Measurements from ENCODE around the gene DUS2.
A peak's percentile ranks its signal among the peaks of the same experiment; 100 is the strongest.

The DUS2 gene

DNA sequence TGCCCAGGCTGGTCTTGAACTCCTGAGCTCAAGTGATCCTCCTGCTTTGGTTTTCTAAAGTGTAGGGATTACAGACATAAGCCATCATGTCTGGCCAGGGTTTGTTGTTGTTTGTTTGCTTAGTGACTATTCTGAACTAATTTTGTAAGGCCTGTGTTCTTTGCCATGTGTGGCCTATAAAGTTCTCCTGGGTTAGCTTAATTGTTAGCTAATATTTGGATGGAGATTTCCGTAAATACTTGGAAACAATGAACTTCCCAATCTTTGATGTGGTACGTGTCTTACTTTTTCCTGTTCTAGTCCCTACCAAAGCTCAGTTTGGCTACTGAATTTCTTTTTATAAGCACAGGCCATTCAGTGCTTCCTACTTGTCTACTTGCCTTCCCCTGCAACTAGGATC, 24.9 kb downstream of the DUS2 start:
- no peak for DNase-seq

DNA sequence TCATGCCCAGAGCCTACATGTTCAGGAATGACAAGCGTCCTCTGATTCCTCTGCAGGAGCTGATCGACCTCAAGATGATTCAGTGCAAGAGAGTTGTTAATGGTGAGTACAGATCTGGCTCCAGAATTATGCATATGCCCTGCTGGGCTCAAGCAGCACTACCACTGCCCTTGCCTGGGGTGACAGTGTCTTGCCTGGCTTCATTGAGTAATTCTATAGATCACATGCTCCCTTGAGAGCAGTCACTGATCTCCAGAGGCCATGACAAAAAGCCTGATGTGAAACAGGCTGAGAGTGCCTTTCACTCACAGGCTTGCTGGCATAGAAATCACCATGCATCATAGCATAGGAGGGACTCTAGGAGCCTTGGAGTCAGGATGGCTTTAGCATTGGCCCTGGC, 26.4 kb downstream of the DUS2 start:
- DNase-seq: no peak

DNA sequence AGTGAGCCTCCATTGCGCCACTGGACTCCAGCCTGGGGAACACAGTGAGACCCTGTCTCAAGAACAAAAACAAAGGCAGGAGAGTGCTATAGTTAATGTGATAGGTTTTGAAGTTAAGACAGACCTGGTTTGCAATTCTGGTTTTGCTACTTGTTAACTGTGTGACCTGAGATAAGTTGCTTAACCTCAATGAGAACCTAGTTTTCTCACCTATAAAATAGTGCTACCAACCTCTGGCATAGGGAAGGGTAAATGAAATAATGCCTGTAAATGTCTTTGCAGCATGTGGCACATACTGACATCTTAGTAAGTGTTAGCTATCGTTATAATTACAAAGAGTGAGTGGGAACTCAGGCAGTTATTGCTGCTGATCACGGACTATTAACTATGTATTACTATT, 32.3 kb downstream of the DUS2 start:
- DNase-seq: no peak

DNA sequence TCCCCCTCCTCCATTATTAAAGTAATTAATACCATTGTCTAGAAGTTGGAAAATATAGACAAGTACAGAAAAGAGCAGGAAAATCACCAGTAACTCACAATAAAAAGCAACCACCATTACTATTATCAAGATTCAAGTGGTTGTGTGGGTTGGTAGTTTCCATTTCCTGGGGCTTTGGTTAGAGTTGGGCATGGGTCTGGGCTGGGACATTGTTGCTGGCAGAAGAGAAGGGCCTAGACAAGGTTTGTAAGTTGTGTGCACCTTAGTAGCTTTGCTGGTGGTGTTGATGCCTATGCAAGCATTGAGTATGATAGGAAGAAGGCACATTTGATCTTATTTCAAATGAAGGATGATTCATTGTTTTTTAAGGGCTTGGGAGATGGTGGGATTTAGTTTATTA, 36.7 kb downstream of the DUS2 start:
- no peak for DNase-seq

DNA sequence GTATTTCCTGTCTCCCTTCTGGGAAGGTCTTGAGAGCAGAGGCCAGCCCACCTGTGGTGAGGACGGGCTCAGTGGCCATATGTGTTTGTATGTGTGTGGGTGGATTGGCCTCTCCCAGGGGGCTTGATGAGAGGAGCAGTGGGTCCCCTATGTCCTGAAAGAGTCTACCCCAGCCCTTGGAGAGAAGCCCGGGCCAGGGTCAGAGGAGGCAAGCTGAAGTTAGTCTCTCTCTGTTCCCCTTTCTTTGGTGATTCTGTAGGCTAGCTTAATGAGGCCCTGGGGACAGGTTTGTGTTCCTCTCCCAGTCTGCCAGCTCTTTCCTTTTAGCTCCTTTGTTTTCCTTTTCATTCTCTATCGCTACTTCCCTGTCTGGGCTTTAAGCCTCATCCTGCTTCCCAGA, 38.3 kb downstream of the DUS2 start:
- no peak for DNase-seq

DNA sequence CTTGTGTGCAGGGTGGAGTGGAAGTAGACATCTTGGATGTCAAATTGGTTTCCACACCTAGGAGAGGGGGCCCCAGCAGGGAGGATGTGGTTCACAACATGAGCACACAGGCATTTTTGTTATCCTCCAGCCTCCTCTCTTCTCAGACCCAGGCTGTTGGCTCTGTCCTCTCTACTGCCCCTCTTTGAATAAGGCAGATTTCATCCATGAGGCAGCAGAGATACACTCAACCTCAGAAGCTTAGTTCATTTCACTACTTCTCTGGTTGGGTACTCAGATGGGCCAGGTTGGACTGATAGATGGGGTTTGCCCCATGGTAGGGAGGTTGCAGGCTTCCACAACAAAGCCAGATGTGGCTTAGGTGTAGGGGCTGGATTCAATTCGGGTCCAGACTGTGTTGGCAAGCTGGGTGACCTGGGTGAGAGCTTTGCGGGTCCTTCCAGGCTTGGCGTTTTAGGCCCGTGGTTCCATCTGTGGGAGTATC, 39.9 kb downstream of the DUS2 start:
- DNase-seq: no peak

DNA sequence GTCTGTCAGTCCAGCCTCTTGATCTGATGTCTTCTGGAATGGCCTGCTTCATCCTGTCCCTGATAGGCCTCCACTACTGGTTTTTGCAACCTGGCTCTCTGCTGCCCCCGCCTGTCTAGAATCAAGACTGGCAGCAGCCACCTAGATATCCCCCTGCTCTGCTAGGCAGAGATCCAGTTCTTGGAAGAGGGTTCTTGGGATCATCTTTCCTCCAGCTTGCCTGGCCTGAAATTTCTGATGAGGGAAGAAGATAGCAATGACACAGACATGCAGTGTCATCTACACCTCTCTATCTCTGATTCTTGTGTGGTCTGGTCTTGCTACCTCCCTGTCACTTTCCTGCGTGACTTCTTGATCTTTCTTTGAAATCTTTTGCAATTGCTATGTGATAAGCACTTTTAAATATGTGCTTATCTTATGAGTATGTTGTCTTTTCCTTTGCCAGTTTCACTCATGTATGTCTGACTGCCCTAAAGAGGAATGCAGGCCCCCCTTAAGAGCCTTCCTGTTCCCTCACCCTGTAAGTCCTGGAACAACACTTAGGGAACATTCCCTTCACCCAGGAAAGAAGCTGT, 41.8 kb downstream of the DUS2 start:
- DNase-seq: peak; percentile 88

DNA sequence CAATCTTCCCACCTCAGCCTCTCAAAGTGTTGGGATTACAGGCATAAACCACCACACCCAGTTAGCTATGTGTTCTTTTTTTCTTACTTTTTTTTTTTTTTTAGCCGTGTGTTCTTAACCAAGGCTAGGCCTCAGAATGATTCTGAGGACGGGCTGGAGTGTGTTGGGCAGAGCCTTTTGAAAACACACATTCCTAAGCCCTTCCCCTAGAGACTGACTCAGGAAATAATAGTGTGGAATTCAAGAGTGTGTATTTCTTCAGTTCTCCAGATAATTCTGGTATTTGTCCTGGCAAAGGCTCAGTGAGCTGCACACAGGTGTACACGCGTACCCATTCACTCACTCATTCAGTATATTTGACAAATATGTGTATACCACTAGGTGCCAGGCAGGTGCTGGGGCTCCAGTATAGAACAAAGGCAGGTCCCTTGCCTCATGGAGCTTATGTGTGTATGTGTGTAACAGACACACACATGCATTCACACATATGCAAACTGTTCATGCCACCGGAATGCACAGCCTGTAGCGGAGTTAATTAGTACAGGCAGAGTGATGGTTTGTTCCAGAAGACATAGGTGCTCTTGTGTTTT, 42.7 kb downstream of the DUS2 start:
- DNase-seq: no peak

DNA sequence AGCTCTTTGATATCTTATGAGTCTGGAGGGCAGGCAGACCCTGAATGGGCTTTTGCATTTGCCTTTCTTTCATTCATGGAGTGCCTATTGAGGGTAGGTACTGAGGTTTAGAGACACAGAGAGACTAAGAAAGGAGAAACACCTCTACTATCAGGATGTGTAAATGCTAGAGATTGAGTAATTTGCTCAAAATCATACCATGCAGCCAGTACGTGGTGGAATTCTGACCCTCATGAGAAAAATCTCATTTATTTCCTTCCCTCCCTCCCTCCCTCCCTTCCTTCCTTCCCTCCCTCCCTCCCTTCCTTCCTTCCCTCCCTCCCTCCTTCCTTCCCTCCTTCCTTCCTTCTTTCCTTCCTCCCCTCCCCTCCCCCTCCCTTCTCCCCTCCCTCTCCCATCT, 43.7 kb downstream of the DUS2 start:
- no peak for DNase-seq

DNA sequence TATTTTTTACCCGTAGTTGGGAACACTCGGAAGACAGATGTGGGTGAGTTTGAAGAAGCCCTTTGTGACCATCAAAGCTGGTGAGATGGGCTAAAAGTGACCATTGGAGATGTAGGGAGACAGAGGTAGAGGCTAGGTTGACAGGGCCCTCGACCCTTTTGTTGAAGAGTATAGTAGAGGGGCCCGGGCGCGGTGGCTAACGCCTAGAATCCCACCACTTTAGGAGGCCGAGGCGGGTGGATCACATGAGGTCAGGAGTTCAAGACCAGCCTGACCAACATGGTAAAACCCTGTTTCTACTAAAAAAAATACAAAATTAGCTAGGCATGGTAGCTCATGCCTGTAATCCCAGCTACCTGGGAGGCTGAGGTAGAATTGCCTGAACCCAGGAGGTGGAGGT, 45.8 kb downstream of the DUS2 start:
- DNase-seq: no peak

DNA sequence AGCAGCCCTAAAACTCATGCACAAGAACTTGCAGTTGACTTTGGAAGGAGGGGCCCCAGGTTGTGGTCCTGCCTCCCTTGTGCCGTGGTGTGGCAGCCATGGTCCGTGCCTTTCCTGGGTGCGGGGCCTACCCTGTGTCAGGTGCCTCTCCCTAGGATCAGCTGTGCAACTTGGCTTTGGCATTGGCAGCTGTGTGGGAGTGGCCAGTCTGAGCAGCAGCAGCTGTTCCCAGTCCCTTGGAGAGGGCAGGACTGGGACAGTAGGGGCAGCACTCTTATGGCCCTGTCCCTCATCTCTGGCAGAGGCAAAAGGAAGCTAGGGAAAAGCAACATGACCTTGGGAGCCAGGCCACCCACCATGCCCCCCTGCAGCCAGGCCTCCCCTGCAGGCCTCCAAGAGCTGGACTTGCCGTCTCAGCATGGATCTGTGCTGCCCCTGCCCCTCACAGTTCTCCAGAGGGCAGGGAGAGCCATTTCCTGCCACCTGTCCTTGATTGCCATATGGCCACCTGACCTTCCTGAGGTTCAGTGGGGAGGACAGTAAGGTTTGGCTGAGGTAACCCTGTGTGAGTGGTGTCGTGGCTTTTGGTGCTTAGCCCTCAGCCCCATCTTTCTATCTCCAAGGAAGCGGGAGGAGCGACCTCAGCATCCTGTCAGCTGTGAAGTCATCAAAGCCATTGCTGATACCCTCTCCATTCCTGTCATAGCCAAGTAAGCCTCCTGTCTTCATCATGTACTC, 46.6 kb downstream of the DUS2 start:
- no peak for DNase-seq

DNA sequence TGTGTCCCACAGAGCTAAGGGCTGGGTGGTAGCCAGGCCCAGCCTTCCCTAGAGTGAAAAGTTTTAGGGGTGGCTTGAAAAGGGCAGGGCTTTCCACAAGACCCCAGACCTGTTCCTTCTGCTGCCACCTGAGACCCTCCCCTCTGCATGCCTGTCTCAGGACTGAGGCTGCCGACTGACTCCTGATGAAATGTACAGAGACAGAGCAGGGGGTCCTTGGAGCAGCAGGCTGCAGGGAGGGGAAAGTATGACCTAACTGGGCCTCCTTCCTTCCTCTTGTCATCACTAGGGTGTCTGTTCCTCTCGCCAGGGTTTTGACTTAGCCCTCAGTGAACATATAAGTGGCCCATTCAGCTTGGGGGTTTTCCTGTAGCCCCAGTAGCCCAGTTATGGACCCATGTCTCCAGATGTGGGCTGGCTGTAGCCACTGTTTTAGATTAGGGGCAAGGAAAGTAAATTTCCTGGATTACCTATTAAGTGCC, 47.2 kb downstream of the DUS2 start:
- DNase-seq: peak; percentile 10

DNA sequence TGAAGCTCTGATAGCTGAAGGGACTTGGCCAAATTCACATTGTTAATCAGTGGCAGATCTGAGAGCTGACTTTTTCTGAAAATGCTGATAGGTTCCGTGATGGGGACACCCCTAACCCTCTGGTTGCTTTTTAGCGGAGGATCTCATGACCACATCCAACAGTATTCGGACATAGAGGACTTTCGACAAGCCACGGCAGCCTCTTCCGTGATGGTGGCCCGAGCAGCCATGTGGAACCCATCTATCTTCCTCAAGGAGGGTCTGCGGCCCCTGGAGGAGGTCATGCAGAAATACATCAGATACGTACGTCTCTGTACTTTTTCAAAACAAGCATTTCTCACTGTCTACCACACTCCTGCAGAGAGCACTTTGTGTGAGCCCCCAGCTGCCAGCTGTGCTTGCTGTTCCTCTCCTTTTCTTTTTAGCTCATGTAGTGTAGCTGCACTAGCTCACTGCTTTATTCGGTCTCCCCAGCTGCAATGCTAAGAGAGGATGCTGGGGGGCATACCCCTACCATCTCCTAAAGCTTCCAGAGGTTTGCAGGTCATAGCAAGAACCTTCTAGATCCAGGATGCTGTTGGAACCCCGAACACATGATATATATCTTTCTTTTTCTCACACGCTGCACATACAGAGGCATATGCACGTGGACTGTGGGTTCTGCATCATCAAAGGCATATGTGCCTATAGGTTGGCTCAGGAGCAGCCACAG, 47.9 kb downstream of the DUS2 start:
- DNase-seq: peak; percentile 22

DNA sequence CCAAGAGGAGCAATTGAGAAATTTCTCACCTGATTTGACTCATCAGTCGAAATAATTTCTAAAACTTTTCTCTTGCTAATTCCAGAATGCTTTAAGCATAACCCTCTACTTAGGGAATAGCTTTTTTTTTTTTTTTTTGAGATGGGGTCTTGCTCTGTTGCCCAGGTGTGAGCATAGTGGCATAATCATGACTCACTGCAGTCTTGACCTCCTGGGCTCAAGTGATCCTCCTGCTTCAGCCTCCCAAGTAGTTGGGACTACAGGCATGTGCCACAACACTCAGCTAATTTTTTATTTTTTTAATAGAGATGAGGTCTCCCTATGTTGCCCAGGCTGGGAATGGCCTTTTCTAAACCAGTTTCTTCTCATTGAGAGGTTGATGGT, 48.4 kb downstream of the DUS2 start:
- DNase-seq: no peak

DNA sequence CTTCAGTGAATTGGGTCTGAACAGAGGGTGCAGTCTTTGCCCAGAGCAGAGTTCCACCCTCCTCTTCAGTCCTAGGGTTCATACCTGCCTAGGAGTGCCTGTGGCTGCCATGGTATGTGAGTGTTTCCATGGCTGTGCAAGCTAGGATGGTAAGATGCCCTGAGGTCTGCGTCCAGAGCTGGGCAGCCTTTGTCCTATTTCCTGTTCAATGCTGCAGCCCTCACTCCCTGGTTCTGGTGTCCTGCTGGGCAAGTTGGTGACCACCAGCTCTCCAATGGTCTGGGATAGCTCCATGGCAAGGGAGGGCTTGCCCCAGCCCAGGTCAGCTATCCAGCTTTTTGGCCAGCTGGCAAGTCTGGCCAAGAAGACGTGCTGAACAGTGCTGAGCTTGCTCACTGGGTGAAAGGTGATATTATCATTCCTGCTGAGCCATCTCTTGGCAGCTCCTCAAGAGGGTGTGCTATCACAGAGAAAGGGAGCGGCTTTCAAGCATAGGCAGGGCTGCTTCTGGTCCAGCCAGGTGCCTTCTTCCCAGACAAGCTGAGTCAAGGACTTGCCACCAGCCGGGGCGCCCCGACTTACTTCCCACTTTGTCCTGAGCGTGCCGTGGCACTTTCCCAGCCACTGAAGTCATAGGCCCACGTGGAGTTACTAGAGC, 49.1 kb downstream of the DUS2 start:
- DNase-seq: no peak

DNA sequence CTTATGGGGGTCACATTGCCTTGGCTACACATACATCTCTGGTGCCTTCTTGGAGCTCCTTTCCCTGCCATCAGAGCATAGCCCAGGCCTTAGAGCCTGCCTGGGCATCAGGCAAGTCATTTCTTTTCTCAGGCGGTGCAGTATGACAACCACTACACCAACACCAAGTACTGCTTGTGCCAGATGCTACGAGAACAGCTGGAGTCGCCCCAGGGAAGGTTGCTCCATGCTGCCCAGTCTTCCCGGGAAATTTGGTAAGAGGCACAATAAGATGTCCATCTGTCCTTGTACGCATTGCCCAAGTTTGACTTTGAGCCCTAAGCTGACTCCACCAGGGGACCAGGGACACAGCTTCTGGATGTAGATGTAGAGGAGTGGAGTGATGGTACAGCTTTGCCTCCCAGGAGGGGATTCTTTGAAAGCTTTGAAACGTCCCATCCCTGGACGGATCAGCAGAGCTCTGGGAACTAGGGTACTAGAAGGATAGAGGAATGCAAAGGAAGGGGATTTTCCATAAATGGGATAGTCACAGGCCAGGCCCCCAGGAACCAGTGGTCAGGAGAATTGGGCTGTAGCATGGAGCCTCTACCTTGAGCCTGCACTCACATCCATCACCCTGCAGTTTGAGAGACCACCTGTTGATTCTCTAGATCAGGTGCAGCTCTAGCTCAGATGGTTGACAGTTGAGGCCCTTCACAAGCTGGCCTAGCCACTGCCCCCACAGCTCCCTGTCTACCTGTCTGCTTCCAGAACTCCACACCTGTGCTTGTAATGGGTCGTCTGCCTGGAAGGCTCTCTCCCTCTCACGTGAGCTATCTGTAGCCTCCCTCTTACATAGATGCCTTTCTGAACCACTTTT, 51.0 kb downstream of the DUS2 start:
- DNase-seq: no peak

DNA sequence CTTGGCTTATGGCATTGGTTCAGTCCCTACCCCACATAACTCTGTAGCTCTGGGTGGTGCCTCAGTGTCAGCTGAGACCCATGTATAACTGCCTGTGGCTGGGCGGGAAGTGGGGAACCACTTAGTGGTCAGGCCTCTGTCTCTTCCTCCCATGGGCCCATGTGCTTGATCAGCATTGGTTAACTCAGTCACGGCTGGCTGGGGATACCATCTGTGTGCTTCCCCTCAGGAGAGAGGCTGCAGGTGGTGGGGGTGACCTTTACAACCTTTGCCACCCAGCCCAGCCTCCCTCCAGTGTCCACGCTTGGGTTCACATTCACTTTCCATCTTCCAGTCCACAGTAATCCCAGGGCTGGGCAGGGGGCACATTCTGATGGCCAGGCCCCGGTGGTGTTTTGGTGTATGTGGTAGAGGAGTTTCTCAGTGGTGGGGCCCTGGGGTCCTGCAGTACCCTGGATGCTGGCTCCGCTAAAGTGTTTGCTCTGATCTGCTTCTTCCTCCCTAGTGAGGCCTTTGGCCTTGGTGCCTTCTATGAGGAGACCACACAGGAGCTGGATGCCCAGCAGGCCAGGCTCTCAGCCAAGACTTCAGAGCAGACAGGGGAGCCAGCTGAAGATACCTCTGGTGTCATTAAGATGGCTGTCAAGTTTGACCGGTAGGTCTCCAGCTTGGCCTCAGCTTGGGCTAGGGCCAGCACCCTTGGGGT, 51.9 kb downstream of the DUS2 start:
- no peak for DNase-seq

DNA sequence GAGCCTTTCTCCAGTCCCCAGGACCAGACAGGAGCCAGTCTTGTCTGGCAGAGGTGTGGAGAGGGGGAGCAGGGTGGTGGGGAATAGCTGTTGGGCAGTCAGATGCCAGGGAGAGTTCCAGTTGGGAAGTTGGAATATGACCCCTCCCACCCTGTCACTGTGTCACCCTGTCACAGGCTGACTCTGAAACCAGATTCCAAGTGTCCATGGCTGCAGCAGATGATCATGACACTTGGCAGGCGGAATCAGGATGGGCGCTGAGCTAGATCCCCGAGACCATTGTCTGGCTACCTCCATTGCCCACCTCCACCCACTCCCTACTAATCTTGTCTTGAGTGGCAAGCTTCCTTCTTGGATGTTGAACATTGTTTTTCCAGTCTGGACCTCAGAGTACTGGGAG, 52.9 kb downstream of the DUS2 start:
- DNase-seq: no peak

DNA sequence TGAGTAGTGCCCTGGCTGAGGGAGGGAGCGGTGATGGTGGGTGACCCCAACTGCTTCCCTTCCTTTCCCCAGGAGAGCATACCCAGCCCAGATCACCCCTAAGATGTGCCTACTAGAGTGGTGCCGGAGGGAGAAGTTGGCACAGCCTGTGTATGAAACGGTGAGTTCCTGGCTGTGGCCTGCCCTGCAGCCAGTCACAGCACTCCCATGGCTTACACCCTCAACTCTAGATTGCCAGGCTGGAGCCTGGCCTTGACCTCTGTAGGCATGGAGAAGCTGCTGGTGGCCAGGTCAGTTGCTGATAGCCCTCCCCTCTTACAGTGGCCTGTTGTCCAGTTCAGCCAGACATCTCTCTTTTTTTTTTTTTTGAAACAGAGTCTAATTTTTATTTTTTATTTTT, 53.5 kb downstream of the DUS2 start:
- DNase-seq: no peak

DNA sequence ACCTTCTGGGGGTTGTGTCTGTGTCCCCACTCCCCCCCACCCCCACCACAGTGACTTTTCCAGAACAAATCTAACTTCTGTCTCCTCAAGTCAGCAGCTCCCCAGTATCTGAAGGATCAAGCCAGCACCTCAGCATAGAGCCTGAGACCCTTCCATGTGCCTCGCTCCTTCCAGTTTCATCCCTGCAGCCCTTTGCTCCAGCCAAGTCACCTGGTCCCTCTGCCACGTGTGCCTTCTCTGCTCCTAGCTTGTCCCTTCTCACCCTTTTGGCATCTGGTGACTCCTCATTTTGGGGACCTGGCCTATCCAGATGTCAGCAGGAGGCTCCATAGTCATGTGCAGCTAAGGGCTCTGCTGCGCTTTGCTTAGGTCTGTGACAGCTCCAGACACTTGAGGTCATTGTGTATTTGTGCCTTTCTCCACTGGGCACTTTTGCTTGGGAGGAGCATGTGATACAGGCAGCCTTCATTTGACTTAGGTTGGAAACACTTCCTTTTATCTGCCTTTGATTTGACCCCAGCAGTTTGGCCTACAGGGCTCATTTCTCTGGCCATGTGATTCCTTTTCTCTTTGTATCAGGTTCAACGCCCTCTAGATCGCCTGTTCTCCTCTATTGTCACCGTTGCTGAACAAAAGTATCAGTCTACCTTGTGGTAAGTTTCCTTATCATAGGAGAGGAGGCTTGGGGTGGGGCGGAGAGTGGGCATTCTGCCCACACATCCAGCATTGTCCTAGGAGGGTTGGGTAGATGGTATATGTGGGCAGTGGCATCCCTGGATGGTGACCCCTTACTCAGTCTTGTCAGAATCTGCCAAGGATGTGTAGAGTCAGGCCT, 55.0 kb downstream of the DUS2 start:
- DNase-seq: no peak

All from islet precursor cell (in vitro differentiated cells).